RCC 7860 (cell line): Measurements from ENCODE around the gene MBL2.
A peak's percentile ranks its signal among the peaks of the same experiment; 100 is the strongest.

Source experiments
- DNase-seq: peaks from one replicate; pipeline ENCODE4 v3.0.0-alpha.2; 2015; ENCODE audit warnings: low spot score
- FAIRE-seq: peaks from 2 replicates; lab custom pipeline; 2012; peaks lifted over from hg19 to GRCh38; lab: Jason Lieb, UNC

MBL2 gene

GRCh38 chr10:52740913-52741675 lies 31.5 kb downstream of the MBL2 start:
- DNase-seq (peak; percentile 42), FAIRE-seq (no peak)

DNA sequence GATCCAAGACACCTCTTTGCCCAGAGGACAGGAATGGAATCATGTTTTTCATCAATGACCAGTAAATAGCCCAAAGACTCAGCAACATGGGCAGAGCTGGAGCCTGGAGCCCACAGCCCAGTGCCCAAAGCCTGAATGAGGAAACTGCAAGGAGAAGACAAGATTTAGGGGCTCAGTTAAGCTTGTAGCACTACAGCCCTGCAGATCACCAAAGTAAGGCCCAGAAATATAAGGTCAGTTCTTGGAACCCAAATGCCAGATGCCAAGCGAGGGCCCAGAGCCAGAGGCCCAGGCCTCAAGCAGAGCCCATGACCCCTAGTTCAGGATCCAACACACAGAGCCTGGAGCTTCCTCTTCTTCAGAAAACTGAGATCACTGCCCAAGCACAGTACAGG lies 32.4 kb downstream of the MBL2 start:
- DNase-seq, result no peak
- no peak for FAIRE-seq

- FAIRE-seq (no peak), DNase-seq (no peak)
Measured at GRCh38 chr10:52739380-52740154, 33.0 kb downstream of the MBL2 start.

GRCh38 chr10:52738951-52739350 lies 33.6 kb downstream of the MBL2 start:
- FAIRE-seq (no peak), DNase-seq (no peak)

DNA sequence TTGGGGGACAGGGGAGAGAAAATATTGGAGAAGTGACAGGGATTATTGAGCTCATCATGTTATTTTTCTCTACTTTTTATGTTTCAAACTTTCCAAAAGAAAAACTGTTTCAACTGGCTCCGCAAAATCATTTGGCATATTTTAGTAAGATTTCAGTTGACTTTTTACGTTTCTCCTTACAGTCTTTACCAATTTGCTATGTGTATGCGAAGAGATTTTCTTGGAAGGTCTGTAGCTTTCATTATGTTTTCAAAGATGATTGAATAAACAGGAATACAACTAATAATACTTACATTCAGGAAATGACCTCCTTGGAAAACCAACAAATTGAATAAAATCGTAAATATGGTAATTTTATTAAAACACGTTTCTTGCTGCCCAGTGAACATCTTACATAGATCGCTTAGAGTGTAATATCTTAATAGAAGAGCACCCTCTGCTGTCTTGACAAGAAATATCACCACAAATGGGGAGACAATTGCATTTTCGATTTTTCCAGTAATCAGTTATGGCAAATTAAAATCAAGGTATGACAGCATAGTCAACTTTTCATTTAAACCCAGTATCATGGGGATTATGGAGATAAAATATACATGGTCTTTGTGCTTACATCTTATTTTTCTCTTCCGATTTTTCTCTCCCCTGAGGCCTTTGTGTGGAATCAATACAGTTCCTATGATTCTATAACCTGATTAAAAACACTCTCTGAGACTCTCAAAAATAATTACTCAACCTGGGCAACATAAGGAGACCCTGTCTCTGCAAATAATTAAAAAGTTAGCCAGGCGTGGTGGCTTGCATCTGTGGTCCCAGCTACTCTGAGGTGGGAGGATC lies 43.1 kb downstream of the MBL2 start:
- FAIRE-seq, result peak; percentile 79
- DNase-seq, result peak; percentile 33

- DNase-seq, result no peak
Measured at GRCh38 chr10:52720018-52720417, 52.6 kb downstream of the MBL2 start.

More at GRCh38 chr10:52720018-52720417, 52.6 kb downstream of the MBL2 start:
- no peak for FAIRE-seq
